ENCODE data around the gene EXOC6B.

GRCh38 chr2:72555943-72556342 is 269.9 kb downstream of the EXOC6B start:
- no peak for TF ChIP-seq CTCF (IDR thresholded peaks at IDR 0.05; ENCODE audit: low read length)
- no peak for TF ChIP-seq EZH2 (optimal IDR thresholded peaks at IDR 0.05; ENCODE audit: low read depth, low read length)
- TF ChIP-seq EZH2phosphoT487 (IDR thresholded peaks at IDR 0.05; ENCODE audit: low read length), result no peak

All from MM.1S (cell line).